Cardiac fibroblast (primary cell): Measurements from ENCODE around the gene PRLR.

ENCODE experiments used
- DNase-seq, 2 donors: peaks; one replicate each; pipeline versions ENCODE4 v3.0.0 to v3.0.0-alpha.2; 2010; ENCODE audit warnings: low read depth in 2 of 2
- H3K4me3 ChIP-seq, 2 donors: replicated peaks in 1 of 2; 1 replicate in 1 of 2; 2 replicates in 1 of 2; pipeline ENCODE4 v1.5.1; 2011; ENCODE audit warnings: low read depth in 2 of 2, low read length in 2 of 2, mild to moderate bottlenecking in 2 of 2, moderate library complexity in 1 of 2
- CTCF ChIP-seq: IDR thresholded peaks from one replicate; pipeline ENCODE4 v1.5.1; 2011; ENCODE audit warnings: low read depth, mild to moderate bottlenecking, low read length, inconsistent platforms

Gene PRLR

GRCh38 chr5:35066260-35066795, 164.0 kb downstream of the PRLR start:
- no peak for TF ChIP-seq CTCF
- DNase-seq = no peak
- no peak overlapping the region for H3K4me3 ChIP-seq

GRCh38 chr5:35063414-35063813, 166.9 kb downstream of the PRLR start:
- no peak overlapping the region for H3K4me3 ChIP-seq
- DNase-seq = peak in 1 of 2 donors; percentile 11
- TF ChIP-seq CTCF = no peak

- no peak overlapping the region for H3K4me3 ChIP-seq
- peak; percentile 23 to 50 for DNase-seq
- no peak for TF ChIP-seq CTCF
Observed at GRCh38 chr5:35061211-35061770, 169.0 kb downstream of the PRLR start.

GRCh38 chr5:35060236-35060635, 170.1 kb downstream of the PRLR start:
- TF ChIP-seq CTCF = no peak
- no peak for DNase-seq
- H3K4me3 ChIP-seq = no peak overlapping the region

GRCh38 chr5:35059251-35059650, 171.0 kb downstream of the PRLR start:
- no peak for TF ChIP-seq CTCF
- DNase-seq = no peak
- H3K4me3 ChIP-seq = no peak overlapping the region

GRCh38 chr5:35058374-35058788, 171.9 kb downstream of the PRLR start:
- no peak for DNase-seq
- no peak overlapping the region for H3K4me3 ChIP-seq
- TF ChIP-seq CTCF = no peak

GRCh38 chr5:35056686-35057085, 173.6 kb downstream of the PRLR start:
- H3K4me3 ChIP-seq = no peak overlapping the region
- TF ChIP-seq CTCF = no peak
- DNase-seq = no peak
